GM12878 (cell line): ENCODE measurements around the gene ACVR1B. TPM values are rescaled to one million over a fixed set of nuclear protein-coding genes. Genes with fewer than 3 reads are reported as not detected.

Source experiments
- ATAC-seq: fragments of 200-7000 bp; cut with Tn5 transposase; 3 replicates; pipeline ENCODE4 v1.9.1; 2020; ENCODE audit warnings: mild to moderate bottlenecking, moderate library complexity
- BruUV-seq: library from RNA; stranded (reverse); fragments of 400-500 nt; replicated peaks from 2 replicates; lab custom pipeline; 2021; lab: Mats Ljungman, UMichigan
- CTCF ChIA-PET: fragments of 300-600 bp; sonication (Branson Sonifier 250); formaldehyde crosslinking; extraction: SDS; loops from one replicate; lab custom pipeline; 2021; ENCODE audit warnings: inconsistent platforms; lab: Yijun Ruan, JAX
- POLR2A ChIA-PET: fragments of 350-600 bp; formaldehyde crosslinking; extraction: SDS; loops from one replicate; lab custom pipeline; 2021; ENCODE audit warnings: inconsistent platforms; lab: Charles Lee
- RAD21 ChIA-PET: fragments of 300-600 bp; sonication (Branson Sonifier 250); formaldehyde crosslinking; loops from one replicate; lab custom pipeline; 2023; ENCODE audit warnings: antibody characterized with exemption; ENCODE audit not compliant: unreplicated experiment; lab: Charles Lee
- SMC1A ChIA-PET: fragments of 300-600 bp; sonication (Branson Sonifier 250); formaldehyde crosslinking; loops from one replicate; lab custom pipeline; 2023; ENCODE audit not compliant: unreplicated experiment, uncharacterized antibody; lab: Charles Lee
- DNase-seq: peaks from one replicate; pipeline ENCODE4 v3.0.0-alpha.2; 2011; ENCODE audit warnings: low read depth, low spot score
- FAIRE-seq: peaks from 3 replicates; lab custom pipeline; 2011; peaks lifted over from hg19 to GRCh38; lab: Jason Lieb, UNC
- H2AFZ ChIP-seq: 2 replicates; pipeline ENCODE4 v1.6.0; 2011; ENCODE audit warnings: low read depth, low read length, control low read depth; ENCODE audit not compliant: control insufficient read depth
- H3K27ac ChIP-seq: 2 replicates; pipeline ENCODE4 v1.5.1; 2011; ENCODE audit warnings: control low read depth; ENCODE audit not compliant: control insufficient read depth, insufficient read depth
- H3K27me3 ChIP-seq, 2 experiments: replicated peaks in 1 of 2; 2 replicates each; pipeline versions ENCODE4 v1.6.0 to v1.6.1; 2011; ENCODE audit warnings: low read length in 1 of 2; ENCODE audit not compliant: control insufficient read depth in 2 of 2, insufficient read depth in 2 of 2
- H3K36me3 ChIP-seq, 2 experiments: 2 replicates each; pipeline ENCODE4 v1.5.1; 2011; ENCODE audit warnings: low read length in 1 of 2; ENCODE audit not compliant: control insufficient read depth in 2 of 2, insufficient read depth in 2 of 2
- H3K4me1 ChIP-seq: 2 replicates; pipeline ENCODE4 v1.6.1; 2011; ENCODE audit warnings: mild to moderate bottlenecking, low read length, moderate library complexity, mixed read lengths; ENCODE audit not compliant: control insufficient read depth, insufficient read depth
- H3K4me2 ChIP-seq: 2 replicates; pipeline ENCODE4 v1.6.0; 2011; ENCODE audit warnings: control low read depth; ENCODE audit not compliant: control insufficient read depth, insufficient read depth
- H3K4me3 ChIP-seq: fragments of 200-600 bp; sonication (generic); 2 replicates; pipeline ENCODE4 v1.5.1; 2016
- H3K79me2 ChIP-seq: 2 replicates; pipeline ENCODE4 v1.6.0; 2011; ENCODE audit warnings: low read length; ENCODE audit not compliant: control insufficient read depth, insufficient read depth
- H3K9ac ChIP-seq: 2 replicates; pipeline ENCODE4 v1.8.0; 2011; ENCODE audit warnings: low read length, control low read depth, mixed read lengths; ENCODE audit not compliant: control insufficient read depth, insufficient read depth
- H3K9me3 ChIP-seq: replicated peaks from 3 replicates; pipeline ENCODE4 v1.5.1; 2011; ENCODE audit warnings: mild to moderate bottlenecking, low read length; ENCODE audit not compliant: control insufficient read depth, insufficient read depth
- H4K20me1 ChIP-seq: 2 replicates; pipeline ENCODE4 v1.6.0; 2011; ENCODE audit not compliant: control insufficient read depth, insufficient read depth
- BMI1 ChIP-seq: fragments of 450-650 bp; IDR thresholded peaks from 2 replicates; pipeline ENCODE4 v1.6.1; 2016; ENCODE audit warnings: mild to moderate bottlenecking, moderate library complexity, borderline replicate concordance
- GABPA ChIP-seq: IDR thresholded peaks from 2 replicates; pipeline ENCODE4 v1.6.1; 2014; ENCODE audit warnings: antibody characterized with exemption, low read depth, mild to moderate bottlenecking, inconsistent platforms
- HDGF ChIP-seq: fragments of 450-650 bp; IDR thresholded peaks from 2 replicates; pipeline ENCODE4 v1.6.1; 2016; ENCODE audit warnings: antibody characterized with exemption
- IKZF1 ChIP-seq: fragments of 450-650 bp; conservative IDR thresholded peaks from 2 replicates; pipeline ENCODE4 v1.6.1; 2017; ENCODE audit warnings: antibody characterized with exemption, mild to moderate bottlenecking
- NFIC ChIP-seq: IDR thresholded peaks from 2 replicates; pipeline ENCODE4 v1.6.1; 2012; ENCODE audit warnings: low read depth, mild to moderate bottlenecking, inconsistent platforms, low read length, moderate library complexity
- NFYA ChIP-seq: IDR thresholded peaks from 2 replicates; pipeline ENCODE4 v1.6.1; 2011; ENCODE audit warnings: low read depth, mild to moderate bottlenecking, low read length, improper control_type of control experiment, borderline replicate concordance
- NRF1 ChIP-seq: conservative IDR thresholded peaks from 2 replicates; pipeline ENCODE4 v1.6.1; 2011; ENCODE audit warnings: mild to moderate bottlenecking, low read depth, low read length, improper control_type of control experiment
- RFX5 ChIP-seq: IDR thresholded peaks from 2 replicates; pipeline ENCODE4 v1.6.1; 2011; ENCODE audit warnings: low read depth, low read length, improper control_type of control experiment
- TARDBP ChIP-seq: IDR thresholded peaks from 2 replicates; pipeline ENCODE4 v1.6.1; 2016; ENCODE audit warnings: borderline replicate concordance
- TCF7 ChIP-seq: IDR thresholded peaks from 2 replicates; pipeline ENCODE4 v1.6.1; 2014; ENCODE audit warnings: antibody characterized with exemption, borderline replicate concordance
- YBX1 ChIP-seq: fragments of 450-650 bp; IDR thresholded peaks from 2 replicates; pipeline ENCODE4 v1.6.1; 2016; ENCODE audit warnings: antibody characterized with exemption
- ZBTB33 ChIP-seq: fragments of 450-650 bp; IDR thresholded peaks from 2 replicates; pipeline ENCODE4 v1.6.1; 2017; ENCODE audit warnings: mild to moderate bottlenecking
- ZNF687 ChIP-seq: fragments of 450-650 bp; IDR thresholded peaks from 2 replicates; pipeline ENCODE4 v1.6.1; 2017; ENCODE audit warnings: mild to moderate bottlenecking, moderate library complexity
- ZSCAN29 ChIP-seq: fragments of 450-650 bp; IDR thresholded peaks from 2 replicates; pipeline ENCODE4 v1.6.1; 2017; ENCODE audit warnings: mild to moderate bottlenecking, moderate library complexity
- WGBS: methylation state at CpG from one replicate; pipeline ENCODE4 v1.1.6; 2016; ENCODE audit warnings: low lambda C conversion rate; ENCODE audit not compliant: insufficient replicate concordance, insufficient coverage; ENCODE audit errors: missing lambda C conversion rate; 5-methylcytosine and 5-hydroxymethylcytosine counted together
- in situ Hi-C: fragments of 300-500 bp; cut with MboI; formaldehyde crosslinking; loops from 9 replicates; pipeline ENCODE4 v1.14.3; 2018; ENCODE audit warnings: mixed read lengths
- intact Hi-C: fragments of 100-400 bp; cut with micrococcal nuclease; formaldehyde crosslinking; loops from one replicate; pipeline ENCODE4 v1.14.2; 2022; ENCODE audit not compliant: unreplicated experiment
- polyA plus RNA-seq, 11 experiments: library from polyadenylated mRNA; depleted of rRNA in 4 of 11; unstranded in 6 of 11; stranded (reverse) in 5 of 11; fragments of >200 nt; fragmentation: Nextera tagmentation in 4 of 11; fragmentation: Illumina TruSeq in 1 of 11; extraction: Ambion mirVana in 4 of 11; extraction: Trizol in 1 of 11; gene quantifications; 1 replicate in 1 of 11; 2 replicates in 10 of 11; pipeline versions ENCODE4 v1.2.1 to v1.2.3, GENCODE V29; 2011 to 2016; ENCODE audit warnings: inconsistent platforms in 2 of 11, missing spikeins in 2 of 11, low read depth in 1 of 11
- total RNA-seq, 4 experiments: library from RNA; depleted of rRNA in 3 of 4; stranded (reverse); fragments of >200 nt in 3 of 4; fragmentation: Illumina TruSeq in 1 of 4; extraction: Trizol in 1 of 4; gene quantifications; 2 replicates each; pipeline versions ENCODE4 v1.2.1 to v1.2.3, GENCODE V29; 2013 to 2021
- TF ChIP-seq, protein P1 (sequence below): fragments of 450-650 bp; IDR thresholded peaks from 2 replicates; pipeline ENCODE4 v1.6.1; 2014; ENCODE audit warnings: mild to moderate bottlenecking

The ACVR1B gene
- total and polyA plus RNA-seq, 10 of the 15 experiments (the other 5 are each of a cell fraction or from before 2014, with no cell fraction given) = 0.02 to 0.69 (median 0.16) TPM; not detected in 2

DNA sequence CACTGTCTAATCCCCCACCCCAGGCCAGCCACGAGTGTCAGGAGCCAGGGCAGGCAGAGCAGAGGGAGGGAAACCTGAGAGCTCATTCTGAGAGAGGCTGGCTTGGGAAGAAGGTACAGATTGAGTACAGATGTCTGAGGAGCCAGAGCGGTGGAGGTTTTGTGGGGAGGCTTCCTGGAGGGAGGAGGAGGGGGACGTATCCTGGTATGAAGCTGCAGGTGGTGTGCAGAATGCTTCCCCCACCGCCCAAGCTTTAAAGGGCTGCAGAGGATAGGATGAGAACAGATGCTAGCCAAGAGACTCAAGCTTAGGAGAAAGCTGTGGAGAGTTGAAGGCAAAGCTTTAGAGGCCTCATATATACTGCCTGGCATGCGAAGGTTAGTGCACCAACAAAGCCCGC, 52.1 kb downstream of the ACVR1B start:
- ATAC-seq = no peak

More for the DNA sequence above, 52.1 kb downstream of the ACVR1B start:
- RAD21 ChIA-PET = interaction anchor here (1.1 to 6.1 kb wide), 5 partner anchors 11 to 118 kb away, joined by 3 to 131 read pairs (median 5); no protein-coding TSS in a partner anchor
- Histone ChIP-seq H3K4me1 (peaks cover 11% of the 10 kb centered on the region), H3K79me2 (no peaks in the 10 kb centered on the region), H2AFZ (no peak overlapping the region), H3K36me3 (no peaks in the 10 kb centered on the region), H3K27ac (no peak overlapping the region), H3K4me3 (no peak overlapping the region), H3K9me3 (no peaks in the 10 kb centered on the region), H3K9ac (no peak overlapping the region), H4K20me1 (no peaks in the 10 kb centered on the region), H3K27me3 (peaks cover 9 to 19% of the 10 kb centered on the region in 2 experiments; a peak in 3 of 4 replicates), H3K4me2 (no peak overlapping the region)
- DNase-seq (no peak), FAIRE-seq (no peak)
- intact Hi-C loops = no loop called here
- CTCF ChIA-PET = interaction anchor here (0.6 to 11.3 kb wide), 16 partner anchors 8 to 120 kb away, joined by 3 to 412 read pairs (median 5); no protein-coding TSS in a partner anchor
- SMC1A ChIA-PET = interaction anchor here (0.7 to 4.6 kb wide), 12 partner anchors 11 to 1136 kb away, joined by 3 to 92 read pairs (median 4); no protein-coding TSS in a partner anchor
- no TSS peak for BruUV-seq
- in situ Hi-C loops = no loop called here
- TF ChIP-seq TCF7 = no peak
- no peak for TF ChIP-seq HDGF
- TF ChIP-seq, protein P1, sequence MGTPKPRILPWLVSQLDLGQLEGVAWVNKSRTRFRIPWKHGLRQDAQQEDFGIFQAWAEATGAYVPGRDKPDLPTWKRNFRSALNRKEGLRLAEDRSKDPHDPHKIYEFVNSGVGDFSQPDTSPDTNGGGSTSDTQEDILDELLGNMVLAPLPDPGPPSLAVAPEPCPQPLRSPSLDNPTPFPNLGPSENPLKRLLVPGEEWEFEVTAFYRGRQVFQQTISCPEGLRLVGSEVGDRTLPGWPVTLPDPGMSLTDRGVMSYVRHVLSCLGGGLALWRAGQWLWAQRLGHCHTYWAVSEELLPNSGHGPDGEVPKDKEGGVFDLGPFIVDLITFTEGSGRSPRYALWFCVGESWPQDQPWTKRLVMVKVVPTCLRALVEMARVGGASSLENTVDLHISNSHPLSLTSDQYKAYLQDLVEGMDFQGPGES = no peak
- TF ChIP-seq RFX5 = no peak
- no peak for TF ChIP-seq BMI1
- no peak for TF ChIP-seq TARDBP
- no peak for TF ChIP-seq ZSCAN29
- no peak for TF ChIP-seq YBX1
- no peak for TF ChIP-seq GABPA
- no peak for TF ChIP-seq IKZF1
- no peak for TF ChIP-seq ZNF687
- no peak for TF ChIP-seq NFIC
- TF ChIP-seq NRF1 = no peak
- TF ChIP-seq ZBTB33 = no peak
- no peak for TF ChIP-seq NFYA
- 16% methylated on average over 6 of the region's 6 CpGs for WGBS
- POLR2A ChIA-PET = no interaction called here
